Ovary (tissue), 3 donors: ENCODE measurements around the gene TMEM266.

Experiments used
- EP300 ChIP-seq: sonication (generic); formaldehyde crosslinking; IDR thresholded peaks from one replicate; pipeline ENCODE4 v1.6.1; 2017; ENCODE audit warnings: antibody characterized with exemption
- POLR2A ChIP-seq: fragments of 450-650 bp; IDR thresholded peaks from one replicate; pipeline ENCODE4 v1.6.1; 2017; ENCODE audit warnings: antibody characterized with exemption, mild to moderate bottlenecking, moderate library complexity
- TF ChIP-seq, protein P1 (sequence below), 3 donors: fragments of 450-650 bp in 2 of 3; fragments of 200-600 bp in 1 of 3; IDR thresholded peaks; one replicate each; pipeline versions ENCODE4 v1.5.1 to v1.8.0; 2016 to 2022; ENCODE audit warnings: antibody characterized with exemption in 3 of 3, mild to moderate bottlenecking in 1 of 3
- donor health status: DM: no; HTN: no; CAD: no.

DNA sequence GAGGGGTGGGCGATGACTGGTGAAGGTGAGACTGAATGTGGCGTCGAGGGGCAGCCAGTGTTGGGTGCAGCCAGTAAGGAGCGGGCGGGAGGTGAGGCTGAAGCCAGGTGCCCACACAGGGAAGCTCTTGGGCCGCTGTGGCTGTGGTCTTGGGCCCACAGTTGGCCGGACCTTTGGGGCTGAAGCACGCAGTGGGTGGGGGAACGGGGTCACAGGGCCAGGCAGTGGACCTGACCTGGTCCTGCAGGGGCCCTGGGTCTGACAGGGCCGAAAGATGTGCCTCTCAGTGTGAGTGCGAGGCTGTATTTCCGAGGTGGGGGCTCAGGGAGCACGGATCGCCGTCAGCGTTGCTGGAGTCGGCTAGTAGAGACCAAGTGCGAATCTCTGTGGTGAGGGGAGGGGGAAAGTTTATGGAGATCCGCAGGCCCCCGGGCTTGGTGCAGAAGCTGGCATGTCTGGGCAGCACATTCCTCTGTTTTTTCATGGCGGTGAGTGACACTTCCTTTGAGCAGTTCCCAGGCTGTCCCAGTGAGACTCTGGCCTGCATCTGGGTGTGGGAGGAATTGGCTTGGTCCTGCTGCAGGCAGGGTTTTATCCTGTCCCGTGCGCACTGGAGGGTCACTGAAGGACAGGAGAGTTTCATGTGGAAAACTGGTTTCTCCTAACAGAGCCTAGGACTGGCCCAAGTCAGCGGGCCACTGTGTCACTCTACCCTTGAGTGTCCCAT, 100.8 kb downstream of the TMEM266 start:
- TF ChIP-seq, protein P1, sequence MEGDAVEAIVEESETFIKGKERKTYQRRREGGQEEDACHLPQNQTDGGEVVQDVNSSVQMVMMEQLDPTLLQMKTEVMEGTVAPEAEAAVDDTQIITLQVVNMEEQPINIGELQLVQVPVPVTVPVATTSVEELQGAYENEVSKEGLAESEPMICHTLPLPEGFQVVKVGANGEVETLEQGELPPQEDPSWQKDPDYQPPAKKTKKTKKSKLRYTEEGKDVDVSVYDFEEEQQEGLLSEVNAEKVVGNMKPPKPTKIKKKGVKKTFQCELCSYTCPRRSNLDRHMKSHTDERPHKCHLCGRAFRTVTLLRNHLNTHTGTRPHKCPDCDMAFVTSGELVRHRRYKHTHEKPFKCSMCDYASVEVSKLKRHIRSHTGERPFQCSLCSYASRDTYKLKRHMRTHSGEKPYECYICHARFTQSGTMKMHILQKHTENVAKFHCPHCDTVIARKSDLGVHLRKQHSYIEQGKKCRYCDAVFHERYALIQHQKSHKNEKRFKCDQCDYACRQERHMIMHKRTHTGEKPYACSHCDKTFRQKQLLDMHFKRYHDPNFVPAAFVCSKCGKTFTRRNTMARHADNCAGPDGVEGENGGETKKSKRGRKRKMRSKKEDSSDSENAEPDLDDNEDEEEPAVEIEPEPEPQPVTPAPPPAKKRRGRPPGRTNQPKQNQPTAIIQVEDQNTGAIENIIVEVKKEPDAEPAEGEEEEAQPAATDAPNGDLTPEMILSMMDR (IDR thresholded peaks at IDR 0.05) = no peak
- TF ChIP-seq POLR2A (no peak), EP300 (no peak)
